Measurements from ENCODE around the gene FRAT2. TPM values are rescaled to one million over a fixed set of nuclear protein-coding genes. Genes with fewer than 3 reads are reported as not detected.

FRAT2 gene
- total RNA-seq, 1 experiment from 2014 or later, result 16.7 TPM

- H3K9me3 ChIP-seq (ENCODE audit: control insufficient read depth, insufficient read depth, low read depth, low read length), result no peaks in the 10 kb centered on the region
- POLR2A ChIA-PET, result interaction anchor here (0.6 kb wide), 2 partner anchors 39 to 209 kb away, joined by 3 to 4 read pairs; no protein-coding TSS in a partner anchor
- no peaks in the 10 kb centered on the region for H3K36me3 ChIP-seq (ENCODE audit: control insufficient read depth, insufficient read depth, low read length)
- in situ Hi-C loops (cut with HindIII; ENCODE audit: low pct_unique_long_range_greater_than_20kb, low sequenced_read_pairs) (no loop called here), intact Hi-C loops (cut with micrococcal nuclease; ENCODE audit: unreplicated experiment) (no loop called here)
- no peak overlapping the region for H3K27ac ChIP-seq (ENCODE audit: low read length)
- no peaks in the 10 kb centered on the region for H3K27me3 ChIP-seq (ENCODE audit: control insufficient read depth, insufficient read depth, low read length)
- CTCF ChIA-PET, result interaction anchor here (0.7 kb wide), 1 partner anchor 38 kb away, joined by 3 read pairs; no protein-coding TSS in a partner anchor
- no peak for TF ChIP-seq TCF7L2 (IDR thresholded peaks at IDR 0.05; ENCODE audit: low read depth, low read length)
- no peak for TF ChIP-seq SIN3A (IDR thresholded peaks at IDR 0.05; ENCODE audit: borderline replicate concordance, insufficient read depth, low read depth, low read length)
- TF ChIP-seq POLR2AphosphoS5 (IDR thresholded peaks at IDR 0.05; ENCODE audit: low read depth, low read length), result no peak
- TF ChIP-seq, protein P1, sequence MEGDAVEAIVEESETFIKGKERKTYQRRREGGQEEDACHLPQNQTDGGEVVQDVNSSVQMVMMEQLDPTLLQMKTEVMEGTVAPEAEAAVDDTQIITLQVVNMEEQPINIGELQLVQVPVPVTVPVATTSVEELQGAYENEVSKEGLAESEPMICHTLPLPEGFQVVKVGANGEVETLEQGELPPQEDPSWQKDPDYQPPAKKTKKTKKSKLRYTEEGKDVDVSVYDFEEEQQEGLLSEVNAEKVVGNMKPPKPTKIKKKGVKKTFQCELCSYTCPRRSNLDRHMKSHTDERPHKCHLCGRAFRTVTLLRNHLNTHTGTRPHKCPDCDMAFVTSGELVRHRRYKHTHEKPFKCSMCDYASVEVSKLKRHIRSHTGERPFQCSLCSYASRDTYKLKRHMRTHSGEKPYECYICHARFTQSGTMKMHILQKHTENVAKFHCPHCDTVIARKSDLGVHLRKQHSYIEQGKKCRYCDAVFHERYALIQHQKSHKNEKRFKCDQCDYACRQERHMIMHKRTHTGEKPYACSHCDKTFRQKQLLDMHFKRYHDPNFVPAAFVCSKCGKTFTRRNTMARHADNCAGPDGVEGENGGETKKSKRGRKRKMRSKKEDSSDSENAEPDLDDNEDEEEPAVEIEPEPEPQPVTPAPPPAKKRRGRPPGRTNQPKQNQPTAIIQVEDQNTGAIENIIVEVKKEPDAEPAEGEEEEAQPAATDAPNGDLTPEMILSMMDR (IDR thresholded peaks at IDR 0.05), result no peak
- TF ChIP-seq, protein P2, sequence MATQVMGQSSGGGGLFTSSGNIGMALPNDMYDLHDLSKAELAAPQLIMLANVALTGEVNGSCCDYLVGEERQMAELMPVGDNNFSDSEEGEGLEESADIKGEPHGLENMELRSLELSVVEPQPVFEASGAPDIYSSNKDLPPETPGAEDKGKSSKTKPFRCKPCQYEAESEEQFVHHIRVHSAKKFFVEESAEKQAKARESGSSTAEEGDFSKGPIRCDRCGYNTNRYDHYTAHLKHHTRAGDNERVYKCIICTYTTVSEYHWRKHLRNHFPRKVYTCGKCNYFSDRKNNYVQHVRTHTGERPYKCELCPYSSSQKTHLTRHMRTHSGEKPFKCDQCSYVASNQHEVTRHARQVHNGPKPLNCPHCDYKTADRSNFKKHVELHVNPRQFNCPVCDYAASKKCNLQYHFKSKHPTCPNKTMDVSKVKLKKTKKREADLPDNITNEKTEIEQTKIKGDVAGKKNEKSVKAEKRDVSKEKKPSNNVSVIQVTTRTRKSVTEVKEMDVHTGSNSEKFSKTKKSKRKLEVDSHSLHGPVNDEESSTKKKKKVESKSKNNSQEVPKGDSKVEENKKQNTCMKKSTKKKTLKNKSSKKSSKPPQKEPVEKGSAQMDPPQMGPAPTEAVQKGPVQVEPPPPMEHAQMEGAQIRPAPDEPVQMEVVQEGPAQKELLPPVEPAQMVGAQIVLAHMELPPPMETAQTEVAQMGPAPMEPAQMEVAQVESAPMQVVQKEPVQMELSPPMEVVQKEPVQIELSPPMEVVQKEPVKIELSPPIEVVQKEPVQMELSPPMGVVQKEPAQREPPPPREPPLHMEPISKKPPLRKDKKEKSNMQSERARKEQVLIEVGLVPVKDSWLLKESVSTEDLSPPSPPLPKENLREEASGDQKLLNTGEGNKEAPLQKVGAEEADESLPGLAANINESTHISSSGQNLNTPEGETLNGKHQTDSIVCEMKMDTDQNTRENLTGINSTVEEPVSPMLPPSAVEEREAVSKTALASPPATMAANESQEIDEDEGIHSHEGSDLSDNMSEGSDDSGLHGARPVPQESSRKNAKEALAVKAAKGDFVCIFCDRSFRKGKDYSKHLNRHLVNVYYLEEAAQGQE (IDR thresholded peaks at IDR 0.05; ENCODE audit: insufficient read depth in 1 of 2, low read depth in 2 of 2, low read length in 1 of 2), result no peak
- no peaks in the 10 kb centered on the region for H3K4me1 ChIP-seq (ENCODE audit: control insufficient read depth, insufficient read depth, low read length)
- no peak for ATAC-seq
- BruUV-seq (replicated peaks), result no TSS peak
- no peak overlapping the region for H3K4me3 ChIP-seq (ENCODE audit: low read depth in 2 of 2, low read length in 2 of 2)
- DNase-seq (ENCODE audit: low read depth, low spot score), result no peak
Observed at GRCh38 chr10:97312897-97313296, 21.6 kb downstream of the FRAT2 start.

GRCh38 chr10:97311111-97311626, 23.4 kb downstream of the FRAT2 start:
- no peak for TF ChIP-seq POLR2AphosphoS5 (IDR thresholded peaks at IDR 0.05; ENCODE audit: low read depth, low read length)
- TF ChIP-seq TCF7L2 (IDR thresholded peaks at IDR 0.05; ENCODE audit: low read depth, low read length), result no peak
- TF ChIP-seq, protein P1 (IDR thresholded peaks at IDR 0.05), result no peak
- no peak for TF ChIP-seq SIN3A (IDR thresholded peaks at IDR 0.05; ENCODE audit: borderline replicate concordance, insufficient read depth, low read depth, low read length)
- TF ChIP-seq, protein P2 (IDR thresholded peaks at IDR 0.05; ENCODE audit: insufficient read depth in 1 of 2, low read depth in 2 of 2, low read length in 1 of 2), result no peak
- Histone ChIP-seq H3K4me3 (ENCODE audit: low read depth in 2 of 2, low read length in 2 of 2) (no peak overlapping the region), H3K27ac (ENCODE audit: low read length) (no peak overlapping the region), H3K9me3 (ENCODE audit: control insufficient read depth, insufficient read depth, low read depth, low read length) (no peaks in the 10 kb centered on the region), H3K36me3 (ENCODE audit: control insufficient read depth, insufficient read depth, low read length) (no peaks in the 10 kb centered on the region), H3K4me1 (ENCODE audit: control insufficient read depth, insufficient read depth, low read length) (no peaks in the 10 kb centered on the region), H3K27me3 (ENCODE audit: control insufficient read depth, insufficient read depth, low read length) (no peaks in the 10 kb centered on the region)
- no peak for ATAC-seq
- ChIA-PET CTCF (no interaction called here), POLR2A (no interaction called here)
- DNase-seq (ENCODE audit: low read depth, low spot score), result no peak
- intact Hi-C loops (cut with micrococcal nuclease; ENCODE audit: unreplicated experiment) (no loop called here), in situ Hi-C loops (cut with HindIII; ENCODE audit: low pct_unique_long_range_greater_than_20kb, low sequenced_read_pairs) (no loop called here)
- no TSS peak for BruUV-seq (replicated peaks)
